K562 (cell line): ENCODE measurements around the gene MAP2K7. TPM values are rescaled to one million over a fixed set of nuclear protein-coding genes. Genes with fewer than 3 reads are reported as not detected.
"Not testable (repeated sequence)": the region's sequence is repeated elsewhere in the genome, so short reads cannot be mapped to it uniquely, and the experiment has no call there.

Experiments used
- ATAC-seq: fragments of 200-7000 bp; cut with Tn5 transposase; 3 replicates; pipeline ENCODE4 v1.9.1; 2020; ENCODE audit warnings: moderate library complexity
- BruUV-seq: library from RNA; stranded (reverse); fragments of 400-500 nt; replicated peaks from 2 replicates; lab custom pipeline; 2021; lab: Mats Ljungman, UMichigan
- CTCF ChIA-PET: fragments of 300-600 bp; formaldehyde crosslinking; extraction: SDS; loops from one replicate; lab custom pipeline; 2021; ENCODE audit warnings: low intra/inter-chr PET ratio; lab: Yijun Ruan, JAX
- POLR2A ChIA-PET: fragments of 300-600, 350-650 bp; sonication (Branson Sonifier 250); formaldehyde crosslinking; extraction: SDS; loops from one replicate; lab custom pipeline; 2021; ENCODE audit warnings: antibody characterized with exemption, inconsistent platforms; lab: Yijun Ruan, JAX
- DNase-seq, 4 experiments: peaks; one replicate each; pipeline versions ENCODE4 v3.0.0 to v3.0.0-alpha.2; 2011 to 2018; ENCODE audit warnings: low spot score in 3 of 4, mixed read lengths in 3 of 4; ENCODE audit errors: extremely low read depth in 1 of 4
- FAIRE-seq: peaks from 2 replicates; lab custom pipeline; 2011; peaks lifted over from hg19 to GRCh38; lab: Jason Lieb, UNC
- H2AFZ ChIP-seq: 2 replicates; pipeline ENCODE4 v1.6.0; 2011; ENCODE audit warnings: low read depth, low read length, control low read depth, inconsistent platforms
- H3K27ac ChIP-seq: fragments of 200-600 bp; 3 replicates; pipeline ENCODE4 v1.8.0; 2011; ENCODE audit warnings: low read depth, mild to moderate bottlenecking, control low read depth, inconsistent platforms, low read length, moderate library complexity, mixed read lengths; ENCODE audit errors: extremely low read depth
- H3K27me3 ChIP-seq, 2 experiments: fragments of 300-600 bp in 1 of 2; 2 replicates in 1 of 2; 3 replicates in 1 of 2; pipeline versions ENCODE4 v1.6.0 to v1.8.0; 2011; ENCODE audit warnings: inconsistent platforms in 2 of 2, low read length in 2 of 2, mild to moderate bottlenecking in 1 of 2, mixed read lengths in 1 of 2, moderate library complexity in 1 of 2; ENCODE audit not compliant: control insufficient read depth in 2 of 2, insufficient read depth in 2 of 2
- H3K36me3 ChIP-seq: fragments of 300-600 bp; 3 replicates; pipeline ENCODE4 v1.8.0; 2011; ENCODE audit warnings: mild to moderate bottlenecking, low read length, inconsistent platforms; ENCODE audit not compliant: control insufficient read depth, insufficient read depth
- H3K4me1 ChIP-seq, 2 experiments: fragments of 200-600 bp in 1 of 2; replicated peaks in 1 of 2; 2 replicates in 1 of 2; 3 replicates in 1 of 2; pipeline versions ENCODE4 v1.5.1 to v1.8.0; 2011; ENCODE audit warnings: inconsistent platforms in 2 of 2, low read length in 2 of 2, mild to moderate bottlenecking in 1 of 2, mixed read lengths in 1 of 2, moderate library complexity in 1 of 2; ENCODE audit not compliant: control insufficient read depth in 2 of 2, insufficient read depth in 2 of 2
- H3K4me2 ChIP-seq: 2 replicates; pipeline ENCODE4 v1.6.1; 2011; ENCODE audit warnings: low read length, control low read depth, inconsistent platforms, mixed read lengths; ENCODE audit not compliant: insufficient read depth
- H3K4me3 ChIP-seq: fragments of 200-600 bp; sonication (generic), shearing (Covaris generic); 2 replicates; pipeline ENCODE4 v1.5.1; 2016; ENCODE audit warnings: control low read depth, inconsistent platforms
- H3K79me2 ChIP-seq: fragments of 200-600 bp; 3 replicates; pipeline ENCODE4 v1.8.0; 2011; ENCODE audit warnings: low read length, inconsistent platforms; ENCODE audit not compliant: control insufficient read depth, insufficient read depth
- H3K9ac ChIP-seq, 2 experiments: 2 replicates each; pipeline versions ENCODE4 v1.6.0 to v1.6.1; 2011; ENCODE audit warnings: low read depth in 2 of 2, low read length in 2 of 2, control low read depth in 1 of 2, inconsistent platforms in 1 of 2, mild to moderate bottlenecking in 1 of 2, mixed read lengths in 1 of 2; ENCODE audit not compliant: insufficient read depth in 1 of 2
- H3K9me1 ChIP-seq: one replicate; pipeline ENCODE4 v1.6.0; 2011; ENCODE audit warnings: inconsistent platforms, mild to moderate bottlenecking, low read length, moderate library complexity; ENCODE audit not compliant: control insufficient read depth, insufficient read depth
- H3K9me3 ChIP-seq: replicated peaks from 2 replicates; pipeline ENCODE4 v1.5.1; 2011; ENCODE audit warnings: low read depth, low read length, inconsistent platforms; ENCODE audit not compliant: control insufficient read depth, insufficient read depth
- H4K20me1 ChIP-seq: replicated peaks from 2 replicates; pipeline ENCODE4 v1.6.1; 2011; ENCODE audit warnings: low read length, inconsistent platforms, mixed read lengths; ENCODE audit not compliant: control insufficient read depth, insufficient read depth
- WGBS: fragments of 100-300 bp; shearing (Covaris generic); methylation state at CpG from one replicate; pipeline ENCODE4 v1.1.6; 2016; ENCODE audit warnings: low coverage, mixed read lengths; ENCODE audit not compliant: insufficient coverage; ENCODE audit errors: missing lambda C conversion rate; 5-methylcytosine and 5-hydroxymethylcytosine counted together
- in situ Hi-C: fragments of 300-500 bp; cut with MboI; formaldehyde crosslinking; loops from 4 replicates; pipeline ENCODE4 v1.15.0; 2018; ENCODE audit warnings: inconsistent platforms, mixed read lengths
- intact Hi-C: fragments of 100-400 bp; cut with micrococcal nuclease; formaldehyde crosslinking; loops from 2 replicates; pipeline ENCODE4 v1.14.2; 2022
- polyA plus RNA-seq, 8 experiments: library from polyadenylated mRNA; depleted of rRNA in 4 of 8; stranded (reverse) in 5 of 8; unstranded in 3 of 8; fragments of >200 nt; fragmentation: Nextera tagmentation in 2 of 8; fragmentation: Illumina TruSeq in 1 of 8; extraction: Ambion mirVana in 2 of 8; extraction: Trizol in 1 of 8; gene quantifications; 2 replicates each; pipeline versions ENCODE4 v1.2.1 to v1.2.3, GENCODE V29; 2011 to 2014; ENCODE audit warnings: inconsistent platforms in 1 of 8, missing spikeins in 1 of 8
- total RNA-seq, 7 experiments: library from RNA; depleted of rRNA in 6 of 7; stranded (reverse); fragments of >200 nt in 6 of 7; fragmentation: Illumina TruSeq in 2 of 7; extraction: Trizol in 2 of 7; gene quantifications; 2 replicates each; pipeline versions ENCODE4 v1.2.1 to v1.2.3, GENCODE V29; 2011 to 2021; ENCODE audit warnings: low replicate concordance in 1 of 7
- TF ChIP-seq, protein P1 (sequence below): sonication (generic); formaldehyde crosslinking; IDR thresholded peaks from 2 replicates; pipeline ENCODE4 v1.8.0; 2022; ENCODE audit warnings: missing genetic modification reagents, mild to moderate bottlenecking, moderate library complexity, borderline replicate concordance

Gene MAP2K7
- total and polyA plus RNA-seq, 9 of the 15 experiments (the other 6 are each of a cell fraction or from before 2014, with no cell fraction given): 0.51 to 45.8 (median 14.1) TPM

DNA sequence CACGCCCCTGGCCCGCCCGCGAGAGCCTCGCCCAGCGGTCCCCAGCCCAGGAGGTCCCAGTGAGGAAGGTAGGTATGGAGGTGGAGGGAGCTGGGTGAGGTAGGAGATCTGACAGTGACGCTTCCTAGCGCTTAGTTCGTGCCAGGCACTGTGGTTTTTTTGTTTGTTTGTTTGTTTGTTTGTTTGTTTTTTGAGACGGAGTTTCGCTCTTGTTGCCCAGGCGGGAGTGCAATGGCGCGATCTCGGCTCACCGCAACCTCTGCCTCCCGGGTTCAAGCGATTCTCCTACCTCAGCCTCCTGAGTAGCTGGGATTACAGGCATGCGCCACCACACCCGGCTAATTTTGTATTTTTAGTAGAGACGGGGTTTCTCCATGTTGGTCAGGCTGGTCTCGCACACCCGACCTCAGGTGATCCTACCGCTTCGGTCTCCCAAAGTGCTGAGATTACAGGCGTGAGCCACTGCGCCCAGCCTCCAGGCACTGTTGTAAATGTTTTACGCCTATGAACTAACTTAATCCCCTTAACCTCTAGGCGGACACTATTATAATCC is 14.5 kb downstream of the MAP2K7 start:
- H4K20me1 ChIP-seq, ATAC-seq, intact Hi-C loops, H3K27ac ChIP-seq, H3K4me3 ChIP-seq, BruUV-seq, H3K9me1 ChIP-seq, DNase-seq, POLR2A ChIA-PET, H3K9ac ChIP-seq, H3K9me3 ChIP-seq, in situ Hi-C loops, H3K27me3 ChIP-seq, FAIRE-seq, CTCF ChIA-PET, H2AFZ ChIP-seq: not testable (repeated sequence)
- WGBS: 98% methylated on average over 16 of the region's 29 CpGs
- peak overlapping the region; percentile 97; the same call in 1 of the 2 replicates for H3K4me2 ChIP-seq
- TF ChIP-seq, protein P1, sequence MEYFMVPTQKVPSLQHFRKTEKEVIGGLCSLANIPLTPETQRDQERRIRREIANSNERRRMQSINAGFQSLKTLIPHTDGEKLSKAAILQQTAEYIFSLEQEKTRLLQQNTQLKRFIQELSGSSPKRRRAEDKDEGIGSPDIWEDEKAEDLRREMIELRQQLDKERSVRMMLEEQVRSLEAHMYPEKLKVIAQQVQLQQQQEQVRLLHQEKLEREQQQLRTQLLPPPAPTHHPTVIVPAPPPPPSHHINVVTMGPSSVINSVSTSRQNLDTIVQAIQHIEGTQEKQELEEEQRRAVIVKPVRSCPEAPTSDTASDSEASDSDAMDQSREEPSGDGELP (CRISPR knock-in tag): 0 out of 2 replicates have a peak, but pooled peaks have one; percentile 4
- H3K79me2 ChIP-seq: peaks cover 14% of the 10 kb centered on the region
- H3K4me1 ChIP-seq: peaks cover 9 to 71% of the 10 kb centered on the region in 2 experiments
- H3K36me3 ChIP-seq: peaks cover 17% of the 10 kb centered on the region; the same call in 1 of the 3 replicates
